ENCODE results near the gene SESN3. TPM values are rescaled to one million over a fixed set of nuclear protein-coding genes. Genes with fewer than 3 reads are reported as not detected.

The SESN3 gene
- total RNA-seq, 1 experiment from 2014 or later, result 34.9 TPM

DNA sequence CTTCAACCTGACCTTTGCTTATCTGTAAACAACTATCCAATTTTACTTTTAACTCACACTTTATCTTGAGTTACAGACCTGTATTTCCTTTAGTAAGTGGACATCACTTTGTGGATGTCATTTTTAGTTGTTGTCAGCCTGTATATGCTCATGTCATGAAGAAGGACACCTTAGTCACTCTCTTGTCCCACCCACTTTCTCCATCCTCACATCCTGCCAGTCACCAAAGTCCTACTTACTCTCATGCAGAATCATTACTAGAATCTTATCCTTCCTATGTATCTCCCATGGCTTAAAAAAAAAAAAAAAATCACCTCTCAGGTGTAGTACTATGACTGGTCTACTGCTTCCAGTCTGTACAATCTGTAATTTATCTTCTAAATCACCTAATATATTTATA is 43.3 kb downstream of the SESN3 start:
- no peaks in the 10 kb centered on the region for H3K4me1 Mint-ChIP-seq
- no peak for DNase-seq (ENCODE audit: low spot score)
- TF ChIP-seq ZNF121 (CRISPR knock-in tag; IDR thresholded peaks at IDR 0.05) (no peak), MLX (CRISPR knock-in tag; IDR thresholded peaks at IDR 0.05) (no peak), SMAD4 (CRISPR knock-in tag; IDR thresholded peaks at IDR 0.05) (no peak), ZNF396 (CRISPR knock-in tag; IDR thresholded peaks at IDR 0.05; ENCODE audit: borderline replicate concordance) (no peak), ZNF232 (CRISPR knock-in tag; IDR thresholded peaks at IDR 0.05) (no peak), CBFB (CRISPR knock-in tag; IDR thresholded peaks at IDR 0.05; ENCODE audit: low read depth) (no peak), ZNF671 (CRISPR knock-in tag; IDR thresholded peaks at IDR 0.05) (no peak), CDX4 (CRISPR knock-in tag; IDR thresholded peaks at IDR 0.05; ENCODE audit: borderline replicate concordance) (no peak)
- TF ChIP-seq, protein P1, sequence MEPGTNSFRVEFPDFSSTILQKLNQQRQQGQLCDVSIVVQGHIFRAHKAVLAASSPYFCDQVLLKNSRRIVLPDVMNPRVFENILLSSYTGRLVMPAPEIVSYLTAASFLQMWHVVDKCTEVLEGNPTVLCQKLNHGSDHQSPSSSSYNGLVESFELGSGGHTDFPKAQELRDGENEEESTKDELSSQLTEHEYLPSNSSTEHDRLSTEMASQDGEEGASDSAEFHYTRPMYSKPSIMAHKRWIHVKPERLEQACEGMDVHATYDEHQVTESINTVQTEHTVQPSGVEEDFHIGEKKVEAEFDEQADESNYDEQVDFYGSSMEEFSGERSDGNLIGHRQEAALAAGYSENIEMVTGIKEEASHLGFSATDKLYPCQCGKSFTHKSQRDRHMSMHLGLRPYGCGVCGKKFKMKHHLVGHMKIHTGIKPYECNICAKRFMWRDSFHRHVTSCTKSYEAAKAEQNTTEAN (CRISPR knock-in tag; IDR thresholded peaks at IDR 0.05), result no peak
- TF ChIP-seq, protein P2, sequence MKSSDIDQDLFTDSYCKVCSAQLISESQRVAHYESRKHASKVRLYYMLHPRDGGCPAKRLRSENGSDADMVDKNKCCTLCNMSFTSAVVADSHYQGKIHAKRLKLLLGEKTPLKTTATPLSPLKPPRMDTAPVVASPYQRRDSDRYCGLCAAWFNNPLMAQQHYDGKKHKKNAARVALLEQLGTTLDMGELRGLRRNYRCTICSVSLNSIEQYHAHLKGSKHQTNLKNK (CRISPR knock-in tag; IDR thresholded peaks at IDR 0.05), result no peak
- TF ChIP-seq, protein P3, sequence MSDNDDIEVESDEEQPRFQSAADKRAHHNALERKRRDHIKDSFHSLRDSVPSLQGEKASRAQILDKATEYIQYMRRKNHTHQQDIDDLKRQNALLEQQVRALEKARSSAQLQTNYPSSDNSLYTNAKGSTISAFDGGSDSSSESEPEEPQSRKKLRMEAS (CRISPR knock-in tag; IDR thresholded peaks at IDR 0.05), result no peak
- H3K9me3 Mint-ChIP-seq, result no peaks in the 10 kb centered on the region
- POLR2A ChIA-PET, result no interaction called here
- no peak overlapping the region for H3K27ac Mint-ChIP-seq
- no peak for ATAC-seq
- no peak overlapping the region for H3K4me3 Mint-ChIP-seq
- peaks cover 21% of the 10 kb centered on the region for H3K36me3 Mint-ChIP-seq
- CTCF ChIA-PET, result no interaction called here
- no peaks in the 10 kb centered on the region for H3K27me3 Mint-ChIP-seq (ENCODE audit: low read depth)

GRCh38 chr11:95182397-95182796 is 48.6 kb downstream of the SESN3 start:
- Mint-ChIP-seq H3K4me3 (no peak overlapping the region), H3K36me3 (peaks cover 15% of the 10 kb centered on the region), H3K27me3 (ENCODE audit: low read depth) (no peaks in the 10 kb centered on the region), H3K4me1 (no peaks in the 10 kb centered on the region), H3K9me3 (no peaks in the 10 kb centered on the region), H3K27ac (no peak overlapping the region)
- POLR2A ChIA-PET, result no interaction called here
- no peak for ATAC-seq
- no peak for DNase-seq (ENCODE audit: low spot score)
- CTCF ChIA-PET, result no interaction called here
- TF ChIP-seq, protein P4, sequence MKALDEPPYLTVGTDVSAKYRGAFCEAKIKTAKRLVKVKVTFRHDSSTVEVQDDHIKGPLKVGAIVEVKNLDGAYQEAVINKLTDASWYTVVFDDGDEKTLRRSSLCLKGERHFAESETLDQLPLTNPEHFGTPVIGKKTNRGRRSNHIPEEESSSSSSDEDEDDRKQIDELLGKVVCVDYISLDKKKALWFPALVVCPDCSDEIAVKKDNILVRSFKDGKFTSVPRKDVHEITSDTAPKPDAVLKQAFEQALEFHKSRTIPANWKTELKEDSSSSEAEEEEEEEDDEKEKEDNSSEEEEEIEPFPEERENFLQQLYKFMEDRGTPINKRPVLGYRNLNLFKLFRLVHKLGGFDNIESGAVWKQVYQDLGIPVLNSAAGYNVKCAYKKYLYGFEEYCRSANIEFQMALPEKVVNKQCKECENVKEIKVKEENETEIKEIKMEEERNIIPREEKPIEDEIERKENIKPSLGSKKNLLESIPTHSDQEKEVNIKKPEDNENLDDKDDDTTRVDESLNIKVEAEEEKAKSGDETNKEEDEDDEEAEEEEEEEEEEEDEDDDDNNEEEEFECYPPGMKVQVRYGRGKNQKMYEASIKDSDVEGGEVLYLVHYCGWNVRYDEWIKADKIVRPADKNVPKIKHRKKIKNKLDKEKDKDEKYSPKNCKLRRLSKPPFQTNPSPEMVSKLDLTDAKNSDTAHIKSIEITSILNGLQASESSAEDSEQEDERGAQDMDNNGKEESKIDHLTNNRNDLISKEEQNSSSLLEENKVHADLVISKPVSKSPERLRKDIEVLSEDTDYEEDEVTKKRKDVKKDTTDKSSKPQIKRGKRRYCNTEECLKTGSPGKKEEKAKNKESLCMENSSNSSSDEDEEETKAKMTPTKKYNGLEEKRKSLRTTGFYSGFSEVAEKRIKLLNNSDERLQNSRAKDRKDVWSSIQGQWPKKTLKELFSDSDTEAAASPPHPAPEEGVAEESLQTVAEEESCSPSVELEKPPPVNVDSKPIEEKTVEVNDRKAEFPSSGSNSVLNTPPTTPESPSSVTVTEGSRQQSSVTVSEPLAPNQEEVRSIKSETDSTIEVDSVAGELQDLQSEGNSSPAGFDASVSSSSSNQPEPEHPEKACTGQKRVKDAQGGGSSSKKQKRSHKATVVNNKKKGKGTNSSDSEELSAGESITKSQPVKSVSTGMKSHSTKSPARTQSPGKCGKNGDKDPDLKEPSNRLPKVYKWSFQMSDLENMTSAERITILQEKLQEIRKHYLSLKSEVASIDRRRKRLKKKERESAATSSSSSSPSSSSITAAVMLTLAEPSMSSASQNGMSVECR (CRISPR knock-in tag; IDR thresholded peaks at IDR 0.05; ENCODE audit: borderline replicate concordance), result no peak
- TF ChIP-seq GABPB1 (CRISPR knock-in tag; IDR thresholded peaks at IDR 0.05) (no peak), IRF1 (CRISPR knock-in tag; IDR thresholded peaks at IDR 0.05) (no peak), FOXJ3 (CRISPR knock-in tag; IDR thresholded peaks at IDR 0.05; ENCODE audit: borderline replicate concordance) (no peak), TEAD4 (CRISPR knock-in tag; IDR thresholded peaks at IDR 0.05) (no peak), OVOL2 (CRISPR knock-in tag; IDR thresholded peaks at IDR 0.05; ENCODE audit: borderline replicate concordance) (no peak), ZNF317 (CRISPR knock-in tag; IDR thresholded peaks at IDR 0.05; ENCODE audit: borderline replicate concordance, low read depth) (no peak), ZNF416 (CRISPR knock-in tag; IDR thresholded peaks at IDR 0.05) (no peak), AFF4 (CRISPR knock-in tag; IDR thresholded peaks at IDR 0.05; ENCODE audit: borderline replicate concordance) (no peak), CBFB (CRISPR knock-in tag; IDR thresholded peaks at IDR 0.05; ENCODE audit: low read depth) (no peak)
- TF ChIP-seq, protein P5, sequence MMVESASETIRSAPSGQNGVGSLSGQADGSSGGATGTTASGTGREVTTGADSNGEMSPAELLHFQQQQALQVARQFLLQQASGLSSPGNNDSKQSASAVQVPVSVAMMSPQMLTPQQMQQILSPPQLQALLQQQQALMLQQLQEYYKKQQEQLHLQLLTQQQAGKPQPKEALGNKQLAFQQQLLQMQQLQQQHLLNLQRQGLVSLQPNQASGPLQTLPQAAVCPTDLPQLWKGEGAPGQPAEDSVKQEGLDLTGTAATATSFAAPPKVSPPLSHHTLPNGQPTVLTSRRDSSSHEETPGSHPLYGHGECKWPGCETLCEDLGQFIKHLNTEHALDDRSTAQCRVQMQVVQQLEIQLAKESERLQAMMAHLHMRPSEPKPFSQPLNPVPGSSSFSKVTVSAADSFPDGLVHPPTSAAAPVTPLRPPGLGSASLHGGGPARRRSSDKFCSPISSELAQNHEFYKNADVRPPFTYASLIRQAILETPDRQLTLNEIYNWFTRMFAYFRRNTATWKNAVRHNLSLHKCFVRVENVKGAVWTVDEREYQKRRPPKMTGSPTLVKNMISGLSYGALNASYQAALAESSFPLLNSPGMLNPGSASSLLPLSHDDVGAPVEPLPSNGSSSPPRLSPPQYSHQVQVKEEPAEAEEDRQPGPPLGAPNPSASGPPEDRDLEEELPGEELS (CRISPR knock-in tag; IDR thresholded peaks at IDR 0.05), result no peak

All from WTC11 (cell line).